ENCODE measurements around the gene LYG1. TPM values are rescaled to one million over a fixed set of nuclear protein-coding genes. Genes with fewer than 3 reads are reported as not detected.

The LYG1 gene
- total RNA-seq, 1 experiment from 2014 or later: 2.4 TPM

GRCh38 chr2:99260184-99260583 lies 40.8 kb downstream of the LYG1 start:
- POLR2A ChIA-PET (ENCODE audit: low non-redundant PET): no interaction called here
- no TSS peak for BruUV-seq (replicated peaks)
- TF ChIP-seq CTCF (conservative IDR thresholded peaks at IDR 0.05; ENCODE audit: low read depth, low read length): no peak
- TF ChIP-seq EZH2 (IDR thresholded peaks at IDR 0.05; ENCODE audit: borderline replicate concordance, low read depth, low read length, poor library complexity, severe bottlenecking): no peak

GRCh38 chr2:99259465-99259864 lies 41.5 kb downstream of the LYG1 start:
- no peak for DNase-seq (ENCODE audit: low spot score)
- H3K4me1 ChIP-seq (ENCODE audit: insufficient read depth, low read length, poor library complexity, severe bottlenecking): no peaks in the 10 kb centered on the region
- H3K9me3 ChIP-seq (ENCODE audit: low read depth, low read length, poor library complexity, severe bottlenecking): no peaks in the 10 kb centered on the region
- no peaks in the 10 kb centered on the region for H3K36me3 ChIP-seq (ENCODE audit: insufficient read depth, low read length, poor library complexity, severe bottlenecking)
- no peaks in the 10 kb centered on the region for H3K27me3 ChIP-seq (replicated peaks; ENCODE audit: insufficient read depth, low read depth, low read length, poor library complexity)
- ChIA-PET POLR2A (ENCODE audit: low non-redundant PET) (interaction anchor here (0.6 kb wide), 1 partner anchor 280 kb away, joined by 5 read pairs; no protein-coding TSS in a partner anchor), CTCF (no interaction called here)
- no peak for TF ChIP-seq CTCF (conservative IDR thresholded peaks at IDR 0.05; ENCODE audit: low read depth, low read length)
- no peak for TF ChIP-seq EZH2 (IDR thresholded peaks at IDR 0.05; ENCODE audit: borderline replicate concordance, low read depth, low read length, poor library complexity, severe bottlenecking)
- no peak overlapping the region for H3K4me3 ChIP-seq (ENCODE audit: low read depth, low read length, poor library complexity, severe bottlenecking)
- intact Hi-C loops (cut with micrococcal nuclease; ENCODE audit: unreplicated experiment): no loop called here
- no peak overlapping the region for H3K27ac ChIP-seq (ENCODE audit: low read depth, low read length, poor library complexity, severe bottlenecking)
- no TSS peak for BruUV-seq (replicated peaks)

More at GRCh38 chr2:99260184-99260583, 40.8 kb downstream of the LYG1 start:
- H3K27ac ChIP-seq (ENCODE audit: low read depth, low read length, poor library complexity, severe bottlenecking): no peak overlapping the region
- H3K36me3 ChIP-seq (ENCODE audit: insufficient read depth, low read length, poor library complexity, severe bottlenecking): no peaks in the 10 kb centered on the region
- intact Hi-C loops (cut with micrococcal nuclease; ENCODE audit: unreplicated experiment): no loop called here
- no peaks in the 10 kb centered on the region for H3K4me1 ChIP-seq (ENCODE audit: insufficient read depth, low read length, poor library complexity, severe bottlenecking)
- no peaks in the 10 kb centered on the region for H3K27me3 ChIP-seq (replicated peaks; ENCODE audit: insufficient read depth, low read depth, low read length, poor library complexity)
- no peak overlapping the region for H3K4me3 ChIP-seq (ENCODE audit: low read depth, low read length, poor library complexity, severe bottlenecking)
- H3K9me3 ChIP-seq (ENCODE audit: low read depth, low read length, poor library complexity, severe bottlenecking): no peaks in the 10 kb centered on the region
- DNase-seq (ENCODE audit: low spot score): no peak
- CTCF ChIA-PET: no interaction called here

GRCh38 chr2:99256677-99257076 lies 44.3 kb downstream of the LYG1 start:
- no peak overlapping the region for H3K27ac ChIP-seq (ENCODE audit: low read depth, low read length, poor library complexity, severe bottlenecking)
- H3K9me3 ChIP-seq (ENCODE audit: low read depth, low read length, poor library complexity, severe bottlenecking): no peaks in the 10 kb centered on the region
- intact Hi-C loops (cut with micrococcal nuclease; ENCODE audit: unreplicated experiment): no loop called here
- no peaks in the 10 kb centered on the region for H3K36me3 ChIP-seq (ENCODE audit: insufficient read depth, low read length, poor library complexity, severe bottlenecking)
- DNase-seq (ENCODE audit: low spot score): no peak
- CTCF ChIA-PET: no interaction called here
- POLR2A ChIA-PET (ENCODE audit: low non-redundant PET): no interaction called here
- H3K4me3 ChIP-seq (ENCODE audit: low read depth, low read length, poor library complexity, severe bottlenecking): no peak overlapping the region
- H3K4me1 ChIP-seq (ENCODE audit: insufficient read depth, low read length, poor library complexity, severe bottlenecking): no peaks in the 10 kb centered on the region
- BruUV-seq (replicated peaks): no TSS peak
- no peaks in the 10 kb centered on the region for H3K27me3 ChIP-seq (replicated peaks; ENCODE audit: insufficient read depth, low read depth, low read length, poor library complexity)
- TF ChIP-seq EZH2 (IDR thresholded peaks at IDR 0.05; ENCODE audit: borderline replicate concordance, low read depth, low read length, poor library complexity, severe bottlenecking) (no peak), CTCF (conservative IDR thresholded peaks at IDR 0.05; ENCODE audit: low read depth, low read length) (no peak)
